Peyer's patch (tissue), 4 donors: ENCODE measurements around the gene CLIC1. TPM values are rescaled to one million over a fixed set of nuclear protein-coding genes. Genes with fewer than 3 reads are reported as not detected.

ENCODE experiments used
- DNase-seq, 3 donors: peaks; one replicate each; pipeline ENCODE4 v3.0.0-alpha.2; 2017 to 2019
- H3K27ac ChIP-seq, 4 donors: fragments of 200-600 bp; sonication (generic); one replicate each; pipeline ENCODE4 v1.5.1; 2016 to 2019
- H3K27me3 ChIP-seq, 2 donors: fragments of 200-600 bp; sonication (generic); one replicate each; pipeline ENCODE4 v1.5.1; 2019
- H3K36me3 ChIP-seq, 3 donors: fragments of 200-600 bp; sonication (generic); one replicate each; pipeline ENCODE4 v1.5.1; 2016 to 2019
- H3K4me1 ChIP-seq, 4 donors: fragments of 200-600 bp; sonication (generic); one replicate each; pipeline ENCODE4 v1.5.1; 2016 to 2019
- H3K4me3 ChIP-seq, 4 donors: fragments of 200-600 bp; sonication (generic); 1 replicate in 3 of 4; 2 replicates in 1 of 4; pipeline ENCODE4 v1.5.1; 2016 to 2019; ENCODE audit warnings: mild to moderate bottlenecking in 1 of 4
- H3K9me3 ChIP-seq, 4 donors: fragments of 200-600 bp; sonication (generic); one replicate each; pipeline ENCODE4 v1.5.1; 2016 to 2019; ENCODE audit warnings: mild to moderate bottlenecking in 1 of 4
- CTCF ChIP-seq, 6 experiments: fragments of 450-650 bp in 4 of 6; fragments of 200-600 bp in 2 of 6; sonication (generic) in 1 of 6; IDR thresholded peaks; one replicate each; pipeline ENCODE4 v1.5.1; 2017 to 2019; ENCODE audit warnings: antibody characterized with exemption in 6 of 6, mild to moderate bottlenecking in 3 of 6, moderate library complexity in 1 of 6
- POLR2A ChIP-seq, 2 donors: fragments of 450-650 bp; IDR thresholded peaks; one replicate each; pipeline ENCODE4 v1.5.1; 2017; ENCODE audit warnings: antibody characterized with exemption in 2 of 2, mild to moderate bottlenecking in 2 of 2, moderate library complexity in 2 of 2
- total RNA-seq, 4 donors: library from RNA; depleted of rRNA; stranded (reverse); fragments of >200 nt; gene quantifications; one replicate each; pipeline ENCODE4 v1.1.0, GENCODE V29; 2016

CLIC1 gene
- total RNA-seq, 4 donors from 2014 or later: 207 to 307 (median 270) TPM

GRCh38 chr6:31729979-31730630, 6.2 kb downstream of the CLIC1 start:
- TF ChIP-seq POLR2A (IDR thresholded peaks at IDR 0.05): no peak
- no peak for TF ChIP-seq CTCF (IDR thresholded peaks at IDR 0.05)
- peak overlapping the region; percentile 66 to 86 (median 71) for H3K4me3 ChIP-seq
- H3K9me3 ChIP-seq: no peaks in the 10 kb centered on the region
- H3K27me3 ChIP-seq: no peaks in the 10 kb centered on the region
- H3K27ac ChIP-seq: peak overlapping the region; percentile 89 to 96 (median 94)
- peak; percentile 88 to 94 (median 88) for DNase-seq
- H3K4me1 ChIP-seq: peaks cover 3 to 61% (median 19%) of the 10 kb centered on the region in 4 donors
- H3K36me3 ChIP-seq: peaks cover 0 to 54% (median 0%) of the 10 kb centered on the region in 3 donors

- Histone ChIP-seq H3K36me3 (peaks cover 0 to 54% (median 0%) of the 10 kb centered on the region in 3 donors), H3K27ac (peak overlapping the region; percentile 89 to 96 (median 94)), H3K4me1 (peaks cover 3 to 58% (median 18%) of the 10 kb centered on the region in 4 donors), H3K27me3 (no peaks in the 10 kb centered on the region), H3K9me3 (no peaks in the 10 kb centered on the region), H3K4me3 (peak overlapping the region; percentile 66 to 86 (median 71))
- peak; percentile 87 to 96 (median 95) for DNase-seq
- TF ChIP-seq POLR2A (IDR thresholded peaks at IDR 0.05): peak; percentile 30 to 74
- peak in 3 of 6 experiments; percentile 59 to 84 (median 72) for TF ChIP-seq CTCF (IDR thresholded peaks at IDR 0.05)
Observed at GRCh38 chr6:31729515-31729978, 6.8 kb downstream of the CLIC1 start.

- Histone ChIP-seq H3K27ac (peak within 1 kb of the TSS; percentile 89 to 96 (median 94)), H3K4me1 (peaks cover 0 to 52% (median 13%) of the 10 kb centered on the region in 4 donors), H3K36me3 (peaks cover 0 to 51% (median 0%) of the 10 kb centered on the region in 3 donors), H3K4me3 (peak within 1 kb of the TSS; percentile 66 to 86 (median 71)), H3K27me3 (no peaks in the 10 kb centered on the region), H3K9me3 (no peaks in the 10 kb centered on the region)
- TF ChIP-seq CTCF (IDR thresholded peaks at IDR 0.05) (peak in 3 of 6 experiments; percentile 74 to 76 (median 75)), POLR2A (IDR thresholded peaks at IDR 0.05) (no peak)
- no peak for DNase-seq
Observed at GRCh38 chr6:31728767-31729514, 7.4 kb downstream of the CLIC1 start, which contains the start of gene DDAH2. Gene DDAH2 (minus strand): TSS chr6:31729299. CDS start chr6:31729161, 138 bp downstream.

- Histone ChIP-seq H3K9me3 (no peaks in the 10 kb centered on the region), H3K36me3 (peaks cover 0 to 41% (median 0%) of the 10 kb centered on the region in 3 donors), H3K4me3 (peak overlapping the region in 3 of 4 donors; percentile 66 to 86 (median 68)), H3K27ac (peak overlapping the region; percentile 24 to 95 (median 91)), H3K27me3 (no peaks in the 10 kb centered on the region), H3K4me1 (peaks cover 0 to 43% (median 13%) of the 10 kb centered on the region in 4 donors)
- DNase-seq: no peak
- no peak for TF ChIP-seq POLR2A (IDR thresholded peaks at IDR 0.05)
- TF ChIP-seq CTCF (IDR thresholded peaks at IDR 0.05): no peak
Observed at GRCh38 chr6:31727717-31728671, 8.3 kb downstream of the CLIC1 start.
